ENCODE measurements around the gene CALD1.

DNA sequence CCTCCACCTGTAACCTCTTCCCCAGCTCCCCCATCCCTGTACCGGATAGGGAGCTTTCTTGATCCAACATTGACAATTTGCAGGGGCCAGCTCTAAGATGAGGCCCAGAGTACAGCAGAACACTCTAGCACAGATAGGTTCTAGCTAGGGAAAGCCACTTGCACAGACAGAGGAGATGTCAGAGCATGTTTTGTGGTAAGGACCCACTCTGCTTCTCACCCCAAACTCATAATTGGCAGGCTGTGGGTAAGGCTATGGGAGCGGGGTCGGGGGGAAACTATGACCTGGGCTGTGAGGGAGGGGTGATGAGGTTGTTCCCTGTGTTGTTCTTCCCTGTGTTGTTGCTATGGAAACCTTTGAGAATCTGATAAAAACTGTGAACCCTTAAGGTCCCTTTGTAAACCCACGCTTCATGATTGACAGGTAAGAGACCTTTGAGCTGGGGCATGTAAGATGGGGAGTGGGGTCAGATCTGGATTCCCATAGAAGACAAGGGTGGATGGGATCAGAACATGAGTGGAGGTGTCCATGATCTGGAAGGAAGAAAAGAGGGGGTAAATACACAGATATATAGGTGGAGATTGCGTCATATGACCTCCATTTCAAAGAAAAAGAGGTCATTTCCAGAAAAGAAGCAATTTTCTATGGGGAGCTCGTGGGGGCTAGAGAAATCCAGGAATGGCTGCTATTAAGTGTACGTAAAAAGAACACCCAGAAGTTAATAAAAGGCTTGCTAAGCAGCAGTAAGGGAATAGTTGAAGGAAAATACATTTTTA lies 4.0 kb downstream of the CALD1 start:
- no peak for TF ChIP-seq EZH2 (IDR thresholded peaks at IDR 0.05; ENCODE audit: borderline replicate concordance, low read depth, low read length, severe bottlenecking)
- TF ChIP-seq, protein P1, sequence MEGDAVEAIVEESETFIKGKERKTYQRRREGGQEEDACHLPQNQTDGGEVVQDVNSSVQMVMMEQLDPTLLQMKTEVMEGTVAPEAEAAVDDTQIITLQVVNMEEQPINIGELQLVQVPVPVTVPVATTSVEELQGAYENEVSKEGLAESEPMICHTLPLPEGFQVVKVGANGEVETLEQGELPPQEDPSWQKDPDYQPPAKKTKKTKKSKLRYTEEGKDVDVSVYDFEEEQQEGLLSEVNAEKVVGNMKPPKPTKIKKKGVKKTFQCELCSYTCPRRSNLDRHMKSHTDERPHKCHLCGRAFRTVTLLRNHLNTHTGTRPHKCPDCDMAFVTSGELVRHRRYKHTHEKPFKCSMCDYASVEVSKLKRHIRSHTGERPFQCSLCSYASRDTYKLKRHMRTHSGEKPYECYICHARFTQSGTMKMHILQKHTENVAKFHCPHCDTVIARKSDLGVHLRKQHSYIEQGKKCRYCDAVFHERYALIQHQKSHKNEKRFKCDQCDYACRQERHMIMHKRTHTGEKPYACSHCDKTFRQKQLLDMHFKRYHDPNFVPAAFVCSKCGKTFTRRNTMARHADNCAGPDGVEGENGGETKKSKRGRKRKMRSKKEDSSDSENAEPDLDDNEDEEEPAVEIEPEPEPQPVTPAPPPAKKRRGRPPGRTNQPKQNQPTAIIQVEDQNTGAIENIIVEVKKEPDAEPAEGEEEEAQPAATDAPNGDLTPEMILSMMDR (IDR thresholded peaks at IDR 0.05; ENCODE audit: borderline replicate concordance, extremely low read depth, low read length, poor library complexity, severe bottlenecking): no peak

Measured in DND-41 (cell line).